NCI-H1092 (cell line): ENCODE measurements around the gene DES.

ENCODE experiments used
- DNase-seq: peaks from one replicate; lab custom pipeline; 2025; lab: John Stamatoyannopoulos, UW

DES gene

DNA sequence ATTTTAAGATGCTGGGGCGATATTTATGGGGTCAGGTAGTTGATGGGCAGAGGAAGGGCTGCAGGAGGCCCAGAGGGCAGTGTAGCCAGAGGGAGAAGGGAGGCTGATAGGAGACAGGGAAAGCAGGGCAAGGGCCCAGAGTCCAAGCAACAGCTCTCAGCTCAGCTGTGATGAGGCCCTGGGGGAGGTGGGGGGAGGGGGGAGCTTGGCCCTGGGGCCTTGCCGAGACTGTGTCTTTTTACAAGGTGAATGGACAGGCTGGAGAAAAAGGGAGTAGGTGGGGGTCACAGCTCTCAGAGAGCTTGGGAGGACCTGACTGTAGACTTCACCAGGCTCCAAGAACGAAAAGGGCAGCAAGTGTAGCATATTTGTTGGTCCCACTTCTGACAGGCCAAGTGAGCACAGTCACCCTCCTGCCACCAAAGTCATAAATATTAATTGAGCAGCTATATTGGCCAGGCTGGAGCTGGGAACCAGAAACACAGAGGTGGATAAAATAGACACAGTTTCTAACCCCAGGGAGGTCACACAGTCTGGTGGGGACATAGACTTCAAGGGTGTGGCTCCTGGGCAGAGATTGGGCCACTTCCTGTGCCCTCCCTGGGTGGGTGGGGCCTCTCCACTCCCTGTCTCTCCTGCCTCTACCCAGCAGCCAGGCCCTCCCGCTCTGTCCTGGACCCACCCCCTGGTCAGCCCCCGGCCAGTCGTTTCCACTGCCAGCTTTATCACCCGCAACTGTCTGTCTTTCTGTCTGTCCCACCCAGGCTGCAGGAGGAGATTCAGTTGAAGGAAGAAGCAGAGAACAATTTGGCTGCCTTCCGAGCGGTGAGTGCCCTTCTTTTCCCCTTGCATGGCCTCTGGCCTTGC is 1.4 kb downstream of the DES start:
- no peak for DNase-seq

DNA sequence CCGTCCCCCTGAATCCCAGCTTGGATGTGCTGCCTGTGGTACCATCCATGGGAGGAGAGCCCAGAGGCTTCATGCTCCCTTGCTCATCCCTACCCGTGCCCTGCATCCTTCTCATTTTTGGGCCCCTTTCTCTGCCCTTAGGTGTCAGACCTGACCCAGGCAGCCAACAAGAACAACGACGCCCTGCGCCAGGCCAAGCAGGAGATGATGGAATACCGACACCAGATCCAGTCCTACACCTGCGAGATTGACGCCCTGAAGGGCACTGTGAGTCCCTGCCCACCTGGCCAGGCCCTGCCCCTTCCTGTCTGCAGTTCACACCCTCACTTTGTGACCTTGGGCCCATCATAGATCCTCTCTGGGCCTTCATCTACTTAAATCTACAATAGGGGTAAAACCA is 2.5 kb downstream of the DES start:
- DNase-seq, result no peak

DNA sequence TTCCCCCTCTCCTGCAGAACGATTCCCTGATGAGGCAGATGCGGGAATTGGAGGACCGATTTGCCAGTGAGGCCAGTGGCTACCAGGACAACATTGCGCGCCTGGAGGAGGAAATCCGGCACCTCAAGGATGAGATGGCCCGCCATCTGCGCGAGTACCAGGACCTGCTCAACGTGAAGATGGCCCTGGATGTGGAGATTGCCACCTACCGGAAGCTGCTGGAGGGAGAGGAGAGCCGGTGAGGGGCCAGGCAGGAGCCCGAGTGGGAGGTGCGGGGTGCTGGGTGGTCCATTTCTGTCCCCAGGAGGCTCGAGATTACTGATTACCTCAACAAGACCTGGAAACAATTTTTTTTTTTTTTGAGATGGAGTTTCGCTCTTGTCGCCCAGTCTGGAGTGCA is 3.1 kb downstream of the DES start:
- DNase-seq, result no peak

DNA sequence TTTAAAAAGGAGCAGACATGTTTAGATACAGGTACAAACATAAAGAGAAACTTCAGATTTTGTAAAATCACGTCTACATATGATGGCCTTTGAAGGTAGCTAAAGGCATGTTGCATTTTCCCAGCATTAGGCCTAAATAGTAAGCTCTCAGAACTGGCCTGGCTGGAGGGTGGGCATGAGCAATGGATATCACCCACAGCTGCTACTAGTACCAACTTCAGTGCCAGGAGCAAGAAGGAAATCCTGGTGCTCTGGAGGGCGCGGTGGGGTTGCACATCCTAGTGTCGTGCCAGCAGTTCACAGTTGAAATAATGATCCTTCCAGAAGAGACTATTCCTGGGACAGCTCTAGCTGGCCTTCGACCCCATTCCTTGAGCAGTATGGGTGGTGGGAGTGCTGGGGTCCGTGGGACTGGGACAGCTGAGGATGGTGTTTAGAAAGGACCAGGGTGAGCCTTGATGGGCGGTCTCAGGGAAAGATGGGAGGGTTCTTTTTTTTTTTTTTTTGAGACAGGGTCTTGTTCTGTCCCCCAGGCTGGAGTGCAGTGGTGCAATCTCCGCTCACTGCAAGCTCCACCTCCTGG is 4.9 kb downstream of the DES start:
- no peak for DNase-seq

DNA sequence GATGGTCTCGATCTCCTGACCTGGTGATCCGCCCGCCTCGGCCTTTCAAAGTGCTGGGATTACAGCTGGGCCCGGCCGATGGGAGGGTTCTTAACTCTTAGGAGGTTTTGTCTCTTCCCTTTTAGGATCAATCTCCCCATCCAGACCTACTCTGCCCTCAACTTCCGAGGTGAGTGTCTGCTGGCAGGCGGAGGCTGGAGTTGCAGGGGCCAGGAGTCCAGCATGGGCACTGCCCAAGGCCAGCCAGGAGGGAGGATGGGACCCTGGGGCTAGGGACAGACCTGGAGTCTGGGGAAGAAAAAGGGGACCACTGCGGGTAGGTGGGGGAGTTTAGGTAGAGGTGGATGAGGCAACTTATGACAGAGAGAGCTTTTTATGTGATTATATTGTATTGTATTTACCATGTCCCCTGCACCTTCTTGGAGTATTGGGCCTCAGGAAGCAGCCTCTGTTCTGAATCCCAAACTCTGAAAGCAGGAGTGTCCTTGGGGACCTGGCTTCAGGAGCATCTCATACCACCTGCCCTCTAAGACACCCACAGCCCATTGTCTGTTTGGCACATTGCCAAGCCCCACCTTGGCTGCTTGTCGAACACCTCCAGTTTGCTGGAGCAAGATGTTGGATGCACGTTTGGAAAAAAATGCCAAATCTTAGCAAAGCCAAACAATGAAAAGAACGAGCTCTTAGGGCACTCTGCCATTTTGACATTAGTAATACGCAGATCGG is 5.6 kb downstream of the DES start:
- no peak for DNase-seq

DNA sequence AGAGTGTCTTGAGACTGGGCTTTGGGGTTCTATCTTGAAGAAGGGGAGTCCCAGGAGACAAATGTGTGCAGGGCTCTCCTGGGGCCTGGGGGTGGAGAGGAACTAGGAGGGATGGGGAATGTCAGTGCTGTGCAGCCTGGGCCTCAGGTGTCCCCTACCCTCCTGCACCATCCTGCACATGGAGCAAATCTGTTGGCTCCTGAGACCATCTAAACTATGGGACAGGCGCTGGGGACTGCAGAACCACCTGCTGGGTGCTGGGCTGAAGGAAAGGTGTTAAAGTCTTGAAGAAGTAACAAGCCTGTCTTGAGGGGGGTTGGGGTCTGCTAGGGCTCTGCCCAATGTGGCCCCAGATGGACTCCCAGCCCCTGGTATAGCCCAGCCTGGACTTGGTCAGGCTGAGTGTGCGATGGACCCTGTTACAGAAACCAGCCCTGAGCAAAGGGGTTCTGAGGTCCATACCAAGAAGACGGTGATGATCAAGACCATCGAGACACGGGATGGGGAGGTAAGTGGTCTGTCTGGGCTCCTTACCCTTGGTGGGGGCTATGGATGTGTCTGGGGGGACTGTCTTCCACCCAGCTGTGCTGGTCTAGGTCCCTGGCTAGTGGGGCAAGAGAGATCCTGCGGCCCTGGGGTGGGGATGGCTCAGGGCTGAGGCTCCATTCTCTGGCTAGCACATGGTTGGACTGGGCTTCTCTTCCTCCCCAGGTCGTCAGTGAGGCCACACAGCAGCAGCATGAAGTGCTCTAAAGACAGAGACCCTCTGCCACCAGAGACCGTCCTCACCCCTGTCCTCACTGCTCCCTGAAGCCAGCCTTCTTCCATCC is 7.3 kb downstream of the DES start:
- DNase-seq, result no peak

DNA sequence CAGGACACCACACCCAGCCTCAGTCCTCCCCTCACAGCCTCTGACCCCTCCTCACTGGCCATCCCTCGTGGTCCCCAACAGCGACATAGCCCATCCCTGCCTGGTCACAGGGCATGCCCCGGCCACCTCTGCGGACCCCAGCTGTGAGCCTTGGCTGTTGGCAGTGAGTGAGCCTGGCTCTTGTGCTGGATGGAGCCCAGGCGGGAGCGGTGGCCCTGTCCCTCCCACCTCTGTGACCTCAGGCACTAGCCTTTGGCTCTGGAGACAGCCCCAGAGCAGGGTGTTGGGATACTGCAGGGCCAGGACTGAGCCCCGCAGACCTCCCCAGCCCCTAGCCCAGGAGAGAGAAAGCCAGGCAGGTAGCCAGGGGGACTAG is 7.9 kb downstream of the DES start:
- DNase-seq, result no peak

DNA sequence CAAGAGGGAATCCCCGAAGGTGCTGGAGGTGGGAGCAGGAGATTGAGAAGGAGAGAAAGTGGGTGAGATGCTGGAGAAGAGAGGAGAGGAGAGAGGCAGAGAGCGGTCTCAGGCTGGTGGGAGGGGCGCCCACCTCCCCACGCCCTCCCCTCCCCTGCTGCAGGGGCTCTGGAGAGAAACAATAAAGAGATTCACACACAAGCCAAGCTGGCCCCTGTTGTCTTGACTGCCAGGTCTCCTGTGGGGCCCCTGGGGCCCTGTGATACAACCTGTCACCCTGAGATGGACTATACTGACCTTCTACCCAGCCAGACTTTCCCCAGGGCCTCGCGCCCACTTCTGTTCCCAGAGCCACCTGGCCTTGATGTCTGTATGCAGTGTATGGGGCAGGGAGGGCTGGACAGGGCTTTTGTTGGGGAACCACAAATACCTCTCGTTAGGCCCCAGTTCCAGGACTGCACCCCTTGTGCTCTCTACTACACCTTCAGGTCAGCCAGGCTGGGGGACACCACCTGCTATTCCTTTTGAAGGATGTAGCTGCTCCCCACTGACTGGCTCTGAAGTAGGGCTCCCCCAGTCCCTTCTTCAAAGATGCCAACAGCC is 8.5 kb downstream of the DES start:
- no peak for DNase-seq

DNA sequence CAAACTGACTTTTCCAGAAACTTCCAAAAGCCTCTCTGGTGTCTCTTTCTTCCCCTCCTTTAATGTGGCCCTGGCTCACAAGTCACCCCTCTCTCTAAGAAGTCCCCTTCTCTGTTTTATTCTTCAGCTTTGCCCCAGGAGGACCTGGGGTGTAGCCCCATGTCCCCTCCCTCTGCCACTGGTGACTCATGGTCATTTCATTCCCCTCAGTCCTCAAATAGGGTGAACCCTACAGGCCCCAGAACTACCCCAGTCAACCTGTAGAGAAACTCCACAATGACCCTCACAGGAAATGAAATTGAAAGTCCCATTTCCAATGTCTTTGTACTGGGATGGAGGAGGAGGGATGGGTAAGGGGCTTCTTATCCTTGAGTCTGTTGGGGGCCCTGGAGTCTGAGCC is 10.3 kb downstream of the DES start:
- DNase-seq, result no peak

DNA sequence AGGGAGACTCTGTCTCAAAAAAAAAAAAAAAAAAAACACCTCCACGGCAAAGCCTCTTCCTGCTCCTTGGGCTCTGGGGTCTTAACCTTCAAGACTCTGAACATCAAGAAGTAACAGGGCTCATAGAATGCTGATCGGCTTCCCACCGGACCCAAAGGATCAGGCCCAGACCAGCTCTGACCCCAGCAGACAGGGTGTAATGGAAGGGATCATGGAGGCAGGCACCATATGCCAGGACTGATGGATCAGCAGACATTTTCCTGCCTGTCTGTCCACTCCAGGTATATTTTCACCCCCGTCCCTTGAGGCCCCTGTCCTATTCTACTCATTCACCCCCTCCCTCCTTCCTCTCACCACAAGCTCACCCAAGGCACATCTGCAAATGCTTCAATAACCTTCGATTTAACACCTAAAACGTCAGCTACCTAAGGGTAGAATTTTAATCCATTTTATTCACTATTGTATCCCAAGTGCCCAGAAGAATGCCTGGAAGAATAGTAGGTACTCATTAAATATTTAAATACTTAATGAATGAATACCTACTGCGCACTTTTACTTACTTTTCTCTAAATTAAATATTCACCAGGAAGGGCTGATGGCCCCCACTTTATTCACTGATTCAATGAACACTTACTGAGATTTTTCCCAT is 11.9 kb downstream of the DES start:
- DNase-seq, result no peak

DNA sequence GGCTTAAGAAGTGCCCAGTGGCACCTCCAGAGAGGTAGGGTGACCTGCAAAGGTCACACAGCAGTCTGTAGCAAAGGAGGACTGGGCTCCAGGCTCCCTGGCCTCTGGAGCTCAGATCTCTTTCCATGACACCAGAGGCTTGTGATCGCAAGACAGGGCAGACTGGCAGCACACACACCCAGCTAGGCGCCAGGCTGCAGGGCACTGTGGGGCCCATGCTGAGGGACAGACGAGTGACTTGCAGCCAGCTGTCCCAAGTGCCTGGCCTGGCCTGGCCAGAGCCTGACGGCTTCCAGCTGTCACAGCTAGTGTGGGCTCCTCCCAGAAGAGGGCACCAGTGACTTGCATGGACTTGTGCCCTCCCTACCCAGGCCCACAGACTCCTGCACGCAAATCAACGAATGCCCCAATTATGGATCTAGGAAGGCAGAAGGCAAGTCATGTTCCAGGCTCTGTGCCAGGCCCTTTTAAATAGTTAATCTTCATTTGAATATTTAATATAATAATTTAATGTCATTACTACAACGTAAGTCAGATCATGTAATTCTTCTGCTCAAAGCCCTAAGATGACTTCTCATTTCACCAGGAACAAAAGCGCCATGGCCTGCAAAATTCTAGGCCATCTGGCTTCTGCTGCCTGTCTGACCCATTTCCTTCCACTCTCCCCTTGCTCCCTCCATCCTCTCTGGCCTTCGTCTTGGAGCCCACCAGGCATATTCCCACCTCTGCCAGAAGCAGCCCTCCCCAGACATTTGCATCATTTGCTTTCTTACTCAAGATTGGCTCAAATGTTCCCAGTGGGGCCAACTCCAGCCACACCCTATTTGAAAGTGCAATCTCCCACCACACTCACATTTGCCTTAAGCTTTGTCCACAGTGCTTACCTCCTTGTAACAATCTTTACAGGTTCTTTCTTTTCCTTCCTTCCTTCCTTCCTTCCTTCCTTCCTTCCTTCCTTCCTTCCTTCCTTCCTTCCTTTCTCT is 12.7 kb downstream of the DES start:
- DNase-seq, result no peak

DNA sequence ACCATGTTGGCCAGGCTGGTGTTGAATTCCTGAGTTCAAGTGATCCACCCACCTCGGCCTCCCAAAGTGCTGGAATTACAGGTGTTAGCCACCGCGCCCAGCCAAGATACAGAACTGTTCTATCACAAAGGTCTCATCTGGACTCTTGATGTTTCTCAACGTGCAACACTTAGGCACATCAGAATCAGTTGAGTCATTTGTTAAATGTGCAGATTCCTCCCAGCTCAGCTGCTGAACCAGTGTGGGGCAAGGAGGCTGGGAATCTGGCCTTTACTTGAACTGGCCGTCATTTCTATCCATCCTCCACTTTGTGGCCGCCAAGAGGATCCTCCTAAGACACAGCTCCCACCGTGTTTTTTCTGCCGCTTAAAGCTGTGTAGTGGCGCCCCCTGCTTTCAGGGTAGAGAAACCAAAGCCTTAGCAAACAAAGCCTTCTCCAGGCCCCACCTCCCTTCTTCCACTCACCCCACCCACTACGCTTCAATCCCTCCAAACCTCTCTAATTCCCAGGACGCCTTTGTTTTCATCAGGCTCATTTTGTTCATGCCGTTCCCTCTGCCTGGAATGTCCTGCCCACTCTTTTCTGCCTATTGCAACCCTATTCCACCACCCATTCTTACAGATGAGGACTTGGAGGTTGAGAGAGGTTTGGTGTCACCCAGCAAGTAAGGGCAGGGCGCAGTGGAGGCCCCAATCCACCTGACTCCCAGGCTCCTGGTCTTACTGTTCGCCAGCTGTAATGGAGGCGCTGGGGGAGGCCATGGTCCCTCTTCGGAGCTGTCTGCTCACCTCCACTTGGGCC is 15.7 kb downstream of the DES start:
- DNase-seq, result no peak

DNA sequence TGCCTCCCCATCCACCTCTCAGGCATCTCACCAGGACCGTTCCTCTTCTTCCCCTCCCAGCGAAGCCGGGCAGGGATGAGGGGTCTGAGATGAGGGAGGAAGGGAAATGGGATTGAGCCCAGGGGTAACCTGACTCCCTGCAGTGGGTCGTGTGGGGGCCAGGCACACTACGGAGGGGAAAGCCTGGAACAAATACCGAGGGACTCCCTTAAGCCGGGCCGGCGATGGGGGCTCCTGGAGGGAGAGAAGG is 16.2 kb downstream of the DES start:
- DNase-seq, result no peak

DNA sequence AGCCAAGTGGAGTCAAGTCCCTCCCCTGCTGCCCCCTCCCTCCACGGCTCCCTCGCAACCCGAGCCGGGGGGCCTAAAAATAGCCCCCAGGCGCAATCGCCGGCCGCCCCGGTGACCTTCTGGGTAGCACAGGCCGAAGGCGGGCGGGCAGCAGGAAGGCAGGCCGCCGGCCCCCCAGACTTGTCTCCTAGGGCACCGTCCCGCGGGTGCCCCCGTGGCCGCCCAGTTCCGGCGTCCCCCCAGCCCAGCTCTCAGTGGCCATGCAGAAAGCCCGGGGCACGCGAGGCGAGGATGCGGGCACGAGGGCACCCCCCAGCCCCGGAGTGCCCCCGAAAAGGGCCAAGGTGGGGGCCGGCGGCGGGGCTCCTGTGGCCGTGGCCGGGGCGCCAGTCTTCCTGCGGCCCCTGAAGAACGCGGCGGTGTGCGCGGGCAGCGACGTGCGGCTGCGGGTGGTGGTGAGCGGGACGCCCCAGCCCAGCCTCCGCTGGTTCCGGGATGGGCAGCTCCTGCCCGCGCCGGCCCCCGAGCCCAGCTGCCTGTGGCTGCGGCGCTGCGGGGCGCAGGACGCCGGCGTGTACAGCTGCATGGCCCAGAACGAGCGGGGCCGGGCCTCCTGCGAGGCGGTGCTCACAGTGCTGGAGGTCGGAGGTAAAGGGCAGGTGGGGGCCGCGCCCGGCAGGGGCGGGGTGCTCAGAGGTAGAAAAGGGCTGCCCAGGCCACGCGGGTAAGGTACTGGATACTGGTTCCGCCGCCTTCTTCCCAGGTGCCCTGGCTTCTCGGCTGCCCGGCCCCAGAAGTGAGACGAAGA is 16.7 kb downstream of the DES start, which contains the start of gene SPEG:
TSS of gene SPEG (plus strand) at position 126 of the 808 bp plus-strand sequence. CDS start at position 261, 135 bp downstream.
- DNase-seq, result no peak

DNA sequence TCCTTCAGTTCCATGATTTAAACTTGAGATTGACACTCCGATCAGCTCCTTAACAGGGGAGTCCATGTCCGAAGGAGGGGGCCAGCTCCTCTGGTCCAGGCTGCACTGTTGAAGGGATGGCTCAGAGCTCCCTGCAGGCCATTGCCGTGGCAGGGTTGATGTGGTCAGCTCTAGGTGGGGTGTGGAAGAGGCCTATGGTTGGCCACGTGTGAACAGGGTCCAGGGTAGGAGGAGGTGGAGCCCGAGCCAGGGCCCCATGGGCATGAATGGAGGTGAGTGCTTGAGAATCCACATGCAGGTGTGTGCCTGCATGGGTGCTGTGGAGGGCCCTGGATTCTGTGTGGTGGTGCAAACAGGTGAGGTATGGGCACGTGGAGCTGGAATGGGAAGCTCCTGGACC is 17.5 kb downstream of the DES start:
- DNase-seq, result no peak

DNA sequence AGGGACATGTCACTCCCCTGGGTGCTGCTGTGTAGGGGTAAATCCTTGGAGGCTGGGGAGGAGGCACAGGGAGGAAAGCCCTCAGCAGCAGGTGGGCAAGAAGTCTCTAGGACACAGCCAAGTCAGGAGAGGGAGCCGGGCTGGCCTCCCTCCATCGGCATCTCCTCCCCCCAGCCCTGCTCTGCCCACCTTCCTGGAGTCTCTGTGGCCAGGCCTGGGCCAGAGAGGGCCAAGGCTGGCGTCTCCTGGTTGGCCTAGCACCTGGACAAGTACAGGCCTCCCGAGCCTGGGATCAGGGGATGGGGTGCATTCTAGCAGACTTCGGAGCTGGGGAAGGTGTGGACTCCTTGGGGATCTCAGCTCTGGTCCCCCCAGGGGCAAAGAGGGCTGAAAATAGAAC is 18.3 kb downstream of the DES start:
- no peak for DNase-seq

DNA sequence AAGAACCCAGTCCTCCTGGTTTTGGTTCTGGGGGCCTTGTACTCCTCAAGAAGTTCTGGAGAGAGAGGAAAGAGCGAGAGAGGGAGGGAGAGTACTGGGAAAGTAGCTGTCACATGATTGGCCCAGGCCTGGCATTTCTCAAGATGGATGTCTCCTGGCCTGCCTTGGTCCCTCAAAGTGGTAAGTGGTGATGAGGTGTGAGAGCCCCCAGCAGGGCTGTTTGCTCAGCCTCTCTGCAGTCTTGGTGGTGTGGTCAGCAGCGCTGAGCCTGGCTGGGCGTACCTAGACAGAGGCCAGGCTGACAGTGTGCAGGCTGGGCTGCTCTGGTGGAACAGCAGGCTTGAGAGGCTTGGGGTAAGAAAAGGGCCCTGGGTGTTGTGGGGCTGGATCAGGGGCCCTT is 19.0 kb downstream of the DES start:
- DNase-seq, result no peak

DNA sequence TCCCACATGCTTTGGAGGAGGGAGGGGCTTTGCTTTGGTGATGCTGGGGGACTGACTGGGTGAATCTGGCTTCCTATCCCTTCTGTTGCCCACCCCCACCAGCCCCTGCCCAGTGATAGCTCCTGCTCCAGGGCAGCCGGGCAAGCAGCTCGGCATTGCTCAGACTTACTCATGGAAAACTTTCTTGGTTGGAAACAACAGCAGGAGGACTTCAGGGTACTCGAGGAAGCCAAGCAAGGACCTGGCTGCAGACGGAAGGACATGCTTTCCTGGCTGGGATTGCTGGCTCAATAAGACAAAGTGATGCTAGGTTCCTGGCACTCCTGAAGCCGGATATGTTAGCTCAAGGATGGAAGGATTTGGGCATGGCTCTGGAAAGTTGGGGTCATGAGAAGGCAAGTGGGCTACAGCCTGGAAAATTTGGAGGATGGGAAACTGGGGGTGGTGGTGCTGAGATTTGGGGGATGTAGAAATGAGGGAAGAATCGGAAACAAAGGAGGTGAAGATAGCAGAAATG is 19.6 kb downstream of the DES start:
- DNase-seq, result no peak
